BLaER1 (cell line): ENCODE results near the gene KRTAP5-3.

Source experiments
- H3K27ac ChIP-seq: shearing (Covaris generic); formaldehyde crosslinking; 2 replicates; pipeline ENCODE4 v1.8.1; 2022
- H3K27me3 ChIP-seq: shearing (Covaris generic); formaldehyde crosslinking; 2 replicates; pipeline ENCODE4 v1.8.1; 2022
- H3K36me3 ChIP-seq: shearing (Covaris generic); formaldehyde crosslinking; 2 replicates; pipeline ENCODE4 v1.8.1; 2022
- H3K4me1 ChIP-seq: shearing (Covaris generic); formaldehyde crosslinking; 2 replicates; pipeline ENCODE4 v1.8.1; 2022
- H3K4me2 ChIP-seq: shearing (Covaris generic); formaldehyde crosslinking; 2 replicates; pipeline ENCODE4 v1.8.1; 2022
- H3K4me3 ChIP-seq: shearing (Covaris generic); formaldehyde crosslinking; 2 replicates; pipeline ENCODE4 v1.8.1; 2022
- H3K9ac ChIP-seq: shearing (Covaris generic); formaldehyde crosslinking; 2 replicates; pipeline ENCODE4 v1.8.1; 2022
- H3K9me3 ChIP-seq: shearing (Covaris generic); formaldehyde crosslinking; 2 replicates; pipeline ENCODE4 v1.8.1; 2022
- H4K20me1 ChIP-seq: shearing (Covaris generic); formaldehyde crosslinking; 2 replicates; pipeline ENCODE4 v1.8.1; 2022
- Cebpa-rat ChIP-seq: shearing (Covaris generic); IDR thresholded peaks from 2 replicates; pipeline ENCODE4 v1.8.1; 2022

The KRTAP5-3 gene

GRCh38 chr11:1562469-1563148 lies 45.7 kb downstream of the KRTAP5-3 start:
- no peak overlapping the region for H3K9ac ChIP-seq
- no peaks in the 10 kb centered on the region for H3K9me3 ChIP-seq
- TF ChIP-seq Cebpa-rat, result no peak
- no peak overlapping the region for H3K4me2 ChIP-seq
- H3K27ac ChIP-seq, result no peak overlapping the region
- peaks cover 18% of the 10 kb centered on the region; the same call in 1 of the 2 replicates for H3K4me1 ChIP-seq
- no peaks in the 10 kb centered on the region; the same call in 1 of the 2 replicates for H3K36me3 ChIP-seq
- no peak overlapping the region for H3K4me3 ChIP-seq
- H3K27me3 ChIP-seq, result peaks cover 46% of the 10 kb centered on the region
- peaks cover 92% of the 10 kb centered on the region for H4K20me1 ChIP-seq

- H3K27me3 ChIP-seq, result peaks cover 49% of the 10 kb centered on the region
- H3K9me3 ChIP-seq, result no peaks in the 10 kb centered on the region
- H3K4me3 ChIP-seq, result no peak overlapping the region
- no peak overlapping the region for H3K9ac ChIP-seq
- TF ChIP-seq Cebpa-rat, result no peak
- peaks cover 18% of the 10 kb centered on the region; the same call in 1 of the 2 replicates for H3K4me1 ChIP-seq
- H3K27ac ChIP-seq, result no peak overlapping the region
- H3K4me2 ChIP-seq, result no peak overlapping the region
- peaks cover 85% of the 10 kb centered on the region for H4K20me1 ChIP-seq
- peaks cover 6% of the 10 kb centered on the region; the same call in 1 of the 2 replicates for H3K36me3 ChIP-seq
These were observed 46.3 kb downstream of the KRTAP5-3 start for GRCh38 chr11:1561955-1562354.

- no peak overlapping the region for H3K27ac ChIP-seq
- H3K4me3 ChIP-seq, result no peak overlapping the region
- H3K4me1 ChIP-seq, result peaks cover 18% of the 10 kb centered on the region; the same call in 1 of the 2 replicates
- no peak overlapping the region for H3K4me2 ChIP-seq
- peaks cover 46% of the 10 kb centered on the region for H3K27me3 ChIP-seq
- no peaks in the 10 kb centered on the region for H3K9me3 ChIP-seq
- TF ChIP-seq Cebpa-rat, result no peak
- no peak overlapping the region for H3K9ac ChIP-seq
- H3K36me3 ChIP-seq, result peaks cover 6% of the 10 kb centered on the region; the same call in 1 of the 2 replicates
- peaks cover 78% of the 10 kb centered on the region for H4K20me1 ChIP-seq
These were observed 47.0 kb downstream of the KRTAP5-3 start for GRCh38 chr11:1561266-1561665.

GRCh38 chr11:1560649-1561251 lies 47.5 kb downstream of the KRTAP5-3 start:
- Histone ChIP-seq H3K27ac (no peak overlapping the region), H3K4me3 (no peak overlapping the region), H3K4me1 (peaks cover 18% of the 10 kb centered on the region; the same call in 1 of the 2 replicates), H3K4me2 (no peak overlapping the region), H3K9ac (no peak overlapping the region), H3K9me3 (no peaks in the 10 kb centered on the region), H3K27me3 (peaks cover 46% of the 10 kb centered on the region), H4K20me1 (peaks cover 73% of the 10 kb centered on the region), H3K36me3 (peaks cover 6% of the 10 kb centered on the region; the same call in 1 of the 2 replicates)
- TF ChIP-seq Cebpa-rat, result no peak

- H4K20me1 ChIP-seq, result peaks cover 73% of the 10 kb centered on the region
- TF ChIP-seq Cebpa-rat, result no peak
- H3K9me3 ChIP-seq, result no peaks in the 10 kb centered on the region
- H3K27me3 ChIP-seq, result peaks cover 46% of the 10 kb centered on the region
- H3K4me1 ChIP-seq, result peaks cover 18% of the 10 kb centered on the region; the same call in 1 of the 2 replicates
- peaks cover 6% of the 10 kb centered on the region; the same call in 1 of the 2 replicates for H3K36me3 ChIP-seq
- H3K4me2 ChIP-seq, result no peak overlapping the region
- H3K27ac ChIP-seq, result no peak overlapping the region
- H3K4me3 ChIP-seq, result no peak overlapping the region
- no peak overlapping the region for H3K9ac ChIP-seq
These were observed 48.1 kb downstream of the KRTAP5-3 start for GRCh38 chr11:1560002-1560648.

- no peak for TF ChIP-seq Cebpa-rat
- no peaks in the 10 kb centered on the region for H3K9me3 ChIP-seq
- H3K27me3 ChIP-seq, result peaks cover 46% of the 10 kb centered on the region
- peaks cover 72% of the 10 kb centered on the region for H4K20me1 ChIP-seq
- H3K27ac ChIP-seq, result no peak overlapping the region
- H3K36me3 ChIP-seq, result peaks cover 6% of the 10 kb centered on the region; the same call in 1 of the 2 replicates
- H3K4me2 ChIP-seq, result no peak overlapping the region
- no peak overlapping the region for H3K9ac ChIP-seq
- no peak overlapping the region for H3K4me3 ChIP-seq
- H3K4me1 ChIP-seq, result peaks cover 12% of the 10 kb centered on the region; the same call in 1 of the 2 replicates
These were observed 48.9 kb downstream of the KRTAP5-3 start for GRCh38 chr11:1559111-1559951.

- peaks cover 7% of the 10 kb centered on the region; the same call in 1 of the 2 replicates for H3K4me1 ChIP-seq
- H3K9ac ChIP-seq, result no peak overlapping the region
- H3K4me2 ChIP-seq, result no peak overlapping the region
- no peak overlapping the region for H3K4me3 ChIP-seq
- H4K20me1 ChIP-seq, result peaks cover 73% of the 10 kb centered on the region
- peaks cover 6% of the 10 kb centered on the region; the same call in 1 of the 2 replicates for H3K36me3 ChIP-seq
- no peak for TF ChIP-seq Cebpa-rat
- no peaks in the 10 kb centered on the region for H3K9me3 ChIP-seq
- H3K27me3 ChIP-seq, result peaks cover 48% of the 10 kb centered on the region
- no peak overlapping the region for H3K27ac ChIP-seq
These were observed 49.5 kb downstream of the KRTAP5-3 start for GRCh38 chr11:1558775-1559110.

- H3K4me1 ChIP-seq, result peaks cover 3% of the 10 kb centered on the region; the same call in 1 of the 2 replicates
- H3K27me3 ChIP-seq, result peaks cover 53% of the 10 kb centered on the region
- H3K4me2 ChIP-seq, result no peak overlapping the region
- peaks cover 6% of the 10 kb centered on the region; the same call in 1 of the 2 replicates for H3K36me3 ChIP-seq
- no peaks in the 10 kb centered on the region for H3K9me3 ChIP-seq
- no peak for TF ChIP-seq Cebpa-rat
- H4K20me1 ChIP-seq, result peaks cover 69% of the 10 kb centered on the region
- no peak overlapping the region for H3K27ac ChIP-seq
- H3K9ac ChIP-seq, result no peak overlapping the region
- H3K4me3 ChIP-seq, result no peak overlapping the region
These were observed 50.1 kb downstream of the KRTAP5-3 start for GRCh38 chr11:1557904-1558774.
